Stomach (tissue), 4 donors: ENCODE data around the gene GPR17.

Source experiments
- CTCF ChIP-seq, 7 experiments: fragments of 450-650 bp in 4 of 7; fragments of 200-600 bp in 3 of 7; sonication (generic) in 3 of 7; IDR thresholded peaks; one replicate each; pipeline ENCODE4 v1.5.1; 2016 to 2019; ENCODE audit warnings: antibody characterized with exemption in 7 of 7, control low read depth in 2 of 7, mild to moderate bottlenecking in 1 of 7
- EP300 ChIP-seq: sonication (generic); formaldehyde crosslinking; IDR thresholded peaks from one replicate; pipeline ENCODE4 v1.6.1; 2017; ENCODE audit warnings: antibody characterized with exemption
- POLR2A ChIP-seq, 4 donors: fragments of 450-650 bp; IDR thresholded peaks; one replicate each; pipeline ENCODE4 v1.6.1; 2016; ENCODE audit warnings: antibody characterized with exemption in 4 of 4, control low read depth in 2 of 4, mild to moderate bottlenecking in 1 of 4, moderate library complexity in 1 of 4

DNA sequence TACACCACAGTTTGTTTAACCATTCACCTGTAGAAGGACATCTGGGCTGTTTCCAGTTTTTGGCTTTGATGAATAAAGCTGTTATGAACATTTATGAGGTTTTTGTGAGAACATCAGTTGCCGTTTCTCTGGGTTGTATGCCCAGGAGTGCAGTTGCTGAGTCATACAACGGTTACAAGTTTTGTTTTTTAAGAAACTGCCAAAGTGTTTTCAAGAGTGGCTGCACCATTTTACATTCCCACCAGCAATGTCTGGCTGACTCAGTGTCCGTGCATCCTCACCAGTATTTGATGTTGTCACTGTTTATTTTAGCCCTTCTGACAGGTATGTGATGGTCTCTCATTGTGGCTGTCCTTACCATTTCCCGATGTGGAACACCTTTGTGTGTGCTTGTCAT lies 48.0 kb upstream of the GPR17 start:
- no peak for TF ChIP-seq CTCF (IDR thresholded peaks at IDR 0.05)
- no peak for TF ChIP-seq EP300
- TF ChIP-seq POLR2A (IDR thresholded peaks at IDR 0.05) = no peak
